Suprapubic skin (tissue), 4 donors: ENCODE measurements around the gene GMCL2.

Experiments used
- EP300 ChIP-seq: sonication (generic); formaldehyde crosslinking; IDR thresholded peaks from one replicate; pipeline ENCODE4 v1.6.1; 2017; ENCODE audit warnings: antibody characterized with exemption
- POLR2A ChIP-seq, 2 donors: fragments of 450-650 bp; IDR thresholded peaks; one replicate each; pipeline ENCODE4 v1.6.1; 2017; ENCODE audit warnings: antibody characterized with exemption in 2 of 2, mild to moderate bottlenecking in 2 of 2, moderate library complexity in 2 of 2
- POLR2AphosphoS5 ChIP-seq, 3 donors: sonication (generic); formaldehyde crosslinking; IDR thresholded peaks; one replicate each; pipeline ENCODE4 v1.6.1; 2017; ENCODE audit warnings: antibody characterized with exemption in 3 of 3
- TF ChIP-seq, protein P1 (sequence below), 2 donors: fragments of 200-600 bp in 1 of 2; fragments of 450-650 bp in 1 of 2; sonication (generic) in 1 of 2; IDR thresholded peaks; one replicate each; pipeline ENCODE4 v1.5.1; 2016 to 2019; ENCODE audit warnings: antibody characterized with exemption in 2 of 2, mild to moderate bottlenecking in 1 of 2, moderate library complexity in 1 of 2

DNA sequence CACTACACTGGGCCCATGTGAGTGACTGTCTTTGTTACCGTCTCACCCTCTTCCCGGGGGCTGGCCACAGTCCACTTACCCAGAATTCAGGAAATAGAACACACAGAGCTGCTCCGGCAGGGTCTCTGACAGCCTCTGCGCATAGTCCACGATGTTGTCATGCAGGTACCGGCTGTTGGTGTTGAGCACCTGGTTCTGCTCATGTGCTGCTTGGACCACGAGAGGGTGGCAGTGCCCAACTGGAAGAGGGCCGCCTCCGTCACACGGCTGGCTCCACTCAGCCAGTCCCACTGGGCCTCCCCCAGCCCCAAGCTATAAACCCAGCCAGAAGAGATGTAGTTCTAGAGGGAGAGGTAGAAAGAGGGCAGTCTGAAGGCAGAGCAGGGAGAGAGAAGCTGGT lies 42.7 kb upstream of the GMCL2 start:
- no peak for TF ChIP-seq EP300
- TF ChIP-seq, protein P1, sequence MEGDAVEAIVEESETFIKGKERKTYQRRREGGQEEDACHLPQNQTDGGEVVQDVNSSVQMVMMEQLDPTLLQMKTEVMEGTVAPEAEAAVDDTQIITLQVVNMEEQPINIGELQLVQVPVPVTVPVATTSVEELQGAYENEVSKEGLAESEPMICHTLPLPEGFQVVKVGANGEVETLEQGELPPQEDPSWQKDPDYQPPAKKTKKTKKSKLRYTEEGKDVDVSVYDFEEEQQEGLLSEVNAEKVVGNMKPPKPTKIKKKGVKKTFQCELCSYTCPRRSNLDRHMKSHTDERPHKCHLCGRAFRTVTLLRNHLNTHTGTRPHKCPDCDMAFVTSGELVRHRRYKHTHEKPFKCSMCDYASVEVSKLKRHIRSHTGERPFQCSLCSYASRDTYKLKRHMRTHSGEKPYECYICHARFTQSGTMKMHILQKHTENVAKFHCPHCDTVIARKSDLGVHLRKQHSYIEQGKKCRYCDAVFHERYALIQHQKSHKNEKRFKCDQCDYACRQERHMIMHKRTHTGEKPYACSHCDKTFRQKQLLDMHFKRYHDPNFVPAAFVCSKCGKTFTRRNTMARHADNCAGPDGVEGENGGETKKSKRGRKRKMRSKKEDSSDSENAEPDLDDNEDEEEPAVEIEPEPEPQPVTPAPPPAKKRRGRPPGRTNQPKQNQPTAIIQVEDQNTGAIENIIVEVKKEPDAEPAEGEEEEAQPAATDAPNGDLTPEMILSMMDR (IDR thresholded peaks at IDR 0.05), result no peak
- no peak for TF ChIP-seq POLR2A (IDR thresholded peaks at IDR 0.05)
- TF ChIP-seq POLR2AphosphoS5 (IDR thresholded peaks at IDR 0.05), result no peak
